Fibroblast of lung (primary cell): Measurements from ENCODE around the gene OAF.

ENCODE experiments used
- CTCF ChIP-seq, 2 donors: IDR thresholded peaks in 1 of 2; conservative IDR thresholded peaks in 1 of 2; 1 replicate in 1 of 2; 2 replicates in 1 of 2; pipeline ENCODE4 v1.5.1; 2011 to 2012; ENCODE audit warnings: low read length in 2 of 2, control low read depth in 1 of 2, inconsistent platforms in 1 of 2, low read depth in 1 of 2, mild to moderate bottlenecking in 1 of 2
- EZH2 ChIP-seq: IDR thresholded peaks from 2 replicates; pipeline ENCODE4 v1.5.1; 2012; ENCODE audit warnings: low read length, control low read depth, mild to moderate bottlenecking; ENCODE audit errors: missing control alignments

GRCh38 chr11:120229451-120230424 lies 18.9 kb downstream of the OAF start:
- TF ChIP-seq CTCF (conservative IDR thresholded peaks at IDR 0.05 in 1 of 2, IDR thresholded peaks at IDR 0.05 in 1 of 2; ENCODE audit: low read depth in 1 of 2, low read length in 2 of 2) (peak; percentile 60 to 73), EZH2 (no peak)
